Stimulated activated CD4-positive, alpha-beta T cell treated with anti-CD3 and anti-CD28 coated beads, Interleukin-4, amount 100 ng/mL, for 1 hour (primary cell): Measurements from ENCODE around the gene TBPL2.
"Not testable (repeated sequence)": the region's sequence is repeated elsewhere in the genome, so short reads cannot be mapped to it uniquely, and the experiment has no call there.

Source experiments
- DNase-seq: peaks from one replicate; pipeline ENCODE4 v3.0.0-alpha.2; 2020

The TBPL2 gene

DNA sequence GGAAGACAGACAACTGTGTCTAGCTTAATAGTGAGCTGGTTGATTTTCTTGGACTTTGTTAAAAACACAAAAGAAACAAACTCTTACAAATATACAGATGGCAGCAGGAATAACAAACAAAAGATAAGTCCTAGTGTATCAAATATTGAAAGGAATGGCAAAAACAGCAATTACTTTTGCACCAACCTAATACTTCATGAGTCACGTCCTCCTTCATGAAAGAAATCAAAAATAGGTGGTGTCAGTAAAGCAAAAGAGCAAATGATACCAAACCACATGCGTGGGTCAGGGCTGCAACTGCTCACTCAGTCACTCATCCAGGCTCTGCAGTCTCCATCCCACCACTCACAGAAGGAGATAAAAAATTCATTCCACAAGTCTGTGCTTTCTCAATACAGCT, 40.6 kb downstream of the TBPL2 start:
- DNase-seq = no peak

DNA sequence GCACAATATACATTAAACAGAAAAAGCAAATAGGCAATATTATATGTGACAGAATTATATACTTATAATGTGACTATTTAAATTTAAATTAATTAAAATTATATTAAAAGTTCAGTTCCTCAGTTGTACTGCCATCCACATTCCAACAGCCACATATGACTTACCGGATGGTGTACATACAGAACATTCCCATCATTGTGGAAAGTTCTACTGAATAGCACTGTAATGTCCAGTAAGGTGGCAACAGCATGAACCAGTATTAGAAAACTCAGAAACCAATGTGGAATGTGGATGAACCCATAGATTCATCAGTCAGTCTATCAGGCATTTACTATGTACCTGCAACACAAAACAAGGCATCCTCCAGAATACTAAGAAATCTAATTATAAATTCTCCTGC, 41.2 kb downstream of the TBPL2 start:
- DNase-seq = no peak

DNA sequence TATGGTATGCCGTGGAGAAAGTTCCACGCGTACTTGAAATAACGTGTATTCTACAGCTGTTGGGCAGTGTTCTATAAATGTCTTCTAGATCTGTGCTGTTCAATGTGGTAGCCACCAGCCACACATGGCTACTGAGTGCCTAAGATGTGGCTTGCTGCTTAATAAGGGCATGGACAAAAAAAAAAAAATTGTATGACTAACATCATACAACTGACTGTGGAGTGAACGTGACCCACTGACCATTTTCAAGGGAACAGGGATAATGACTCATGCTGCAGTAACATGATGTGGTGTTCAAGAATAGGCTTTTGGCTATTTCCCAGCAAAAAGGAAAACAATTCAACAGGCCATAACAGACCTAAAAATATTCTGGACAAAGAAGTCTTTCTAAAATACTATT, 41.7 kb downstream of the TBPL2 start:
- DNase-seq = no peak

- DNase-seq = no peak
Observed at GRCh38 chr14:55389330-55389729, 51.1 kb downstream of the TBPL2 start.

- DNase-seq = no peak
Observed at GRCh38 chr14:55388160-55388559, 52.3 kb downstream of the TBPL2 start.

- no peak for DNase-seq
Observed at GRCh38 chr14:55387121-55387520, 53.3 kb downstream of the TBPL2 start.

DNA sequence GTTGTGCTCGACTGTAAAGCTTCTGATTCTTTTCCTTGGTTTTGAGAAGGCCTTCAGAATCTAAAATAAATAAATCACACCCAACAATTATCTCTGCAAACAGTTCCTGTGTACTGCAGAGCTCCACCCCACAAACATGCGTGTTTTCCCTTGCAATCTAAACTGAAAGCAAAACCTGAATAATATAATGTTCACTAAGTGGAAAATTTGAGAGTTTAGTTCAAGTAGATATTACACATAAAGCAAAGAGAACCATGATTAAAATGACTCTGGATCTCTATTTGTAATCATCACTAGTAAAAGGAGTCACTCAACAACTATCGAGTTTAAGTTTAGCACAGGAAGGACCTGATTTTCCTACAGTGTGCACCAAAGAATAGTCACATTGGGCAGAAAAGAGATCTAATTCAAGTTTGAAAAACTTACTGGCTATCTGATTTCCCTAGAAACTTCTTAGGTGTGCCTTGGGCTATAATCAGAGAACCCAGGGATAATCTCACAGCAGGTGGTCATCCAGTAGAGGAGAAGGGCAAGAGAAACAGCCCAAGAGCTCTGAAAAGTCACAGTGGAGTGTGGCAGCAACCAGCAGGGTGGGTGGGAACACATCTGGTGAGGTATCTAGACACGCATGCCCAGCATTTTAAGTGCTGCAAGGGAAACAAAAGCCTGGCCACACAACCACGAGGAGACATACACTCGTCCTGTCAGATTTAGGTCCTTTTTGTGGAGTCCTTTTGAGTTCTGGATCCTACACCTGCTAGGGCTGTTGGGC, 54.2 kb downstream of the TBPL2 start:
- DNase-seq = no peak

GRCh38 chr14:55384536-55384935, 55.9 kb downstream of the TBPL2 start:
- no peak for DNase-seq

DNA sequence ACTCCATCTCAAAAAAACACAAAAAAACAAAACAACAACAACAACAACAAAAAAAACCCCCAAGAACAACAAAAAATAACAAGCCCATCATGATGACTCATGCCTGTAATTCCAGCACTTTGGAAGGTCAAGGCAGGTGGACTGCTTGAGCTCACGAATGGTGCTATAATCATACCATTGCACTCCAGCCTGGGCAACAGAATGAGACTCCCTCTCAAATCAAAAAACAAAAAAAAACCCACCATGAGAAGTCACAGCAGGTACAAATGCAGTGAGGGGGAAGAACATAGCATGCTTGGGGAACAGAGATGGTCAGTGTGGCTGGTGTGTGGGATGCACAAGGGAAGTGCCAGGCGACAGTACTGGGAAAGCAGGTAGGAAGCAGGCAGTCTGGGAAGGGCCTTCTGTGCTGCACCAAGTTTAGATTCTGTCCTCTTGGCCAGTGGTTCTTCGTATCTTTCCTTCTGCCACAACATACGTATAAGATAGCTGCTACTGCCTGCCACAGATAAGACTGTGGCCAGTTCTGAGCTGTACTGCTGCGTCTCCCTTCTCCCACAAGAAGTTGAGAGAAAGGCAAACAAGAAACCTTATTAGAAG, 56.8 kb downstream of the TBPL2 start:
- DNase-seq = no peak

- DNase-seq = not testable (repeated sequence)
Observed at GRCh38 chr14:55383056-55383466, 57.4 kb downstream of the TBPL2 start.

GRCh38 chr14:55382483-55382882, 57.9 kb downstream of the TBPL2 start:
- DNase-seq = no peak

GRCh38 chr14:55381561-55381960, 58.9 kb downstream of the TBPL2 start:
- no peak for DNase-seq

DNA sequence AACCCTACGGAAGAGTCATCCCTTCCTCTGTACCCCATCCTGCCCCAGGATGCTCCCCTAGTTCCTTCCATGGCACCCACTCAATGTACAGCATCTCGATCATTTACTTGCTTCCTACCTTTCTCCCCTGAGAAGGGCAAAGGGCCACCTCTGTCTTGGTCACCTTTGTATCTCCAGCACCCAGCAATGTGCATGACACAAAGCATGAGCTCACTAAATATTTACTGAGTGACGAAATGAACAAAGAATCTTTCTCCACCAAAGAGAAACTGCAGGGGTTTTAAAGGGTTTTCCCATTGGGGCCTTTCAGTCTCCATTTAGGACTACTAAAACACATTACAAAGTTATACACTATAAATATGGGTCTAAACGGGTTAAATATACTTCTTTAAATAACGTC, 59.4 kb downstream of the TBPL2 start:
- DNase-seq = no peak

GRCh38 chr14:55377236-55377635, 63.2 kb downstream of the TBPL2 start:
- no peak for DNase-seq

DNA sequence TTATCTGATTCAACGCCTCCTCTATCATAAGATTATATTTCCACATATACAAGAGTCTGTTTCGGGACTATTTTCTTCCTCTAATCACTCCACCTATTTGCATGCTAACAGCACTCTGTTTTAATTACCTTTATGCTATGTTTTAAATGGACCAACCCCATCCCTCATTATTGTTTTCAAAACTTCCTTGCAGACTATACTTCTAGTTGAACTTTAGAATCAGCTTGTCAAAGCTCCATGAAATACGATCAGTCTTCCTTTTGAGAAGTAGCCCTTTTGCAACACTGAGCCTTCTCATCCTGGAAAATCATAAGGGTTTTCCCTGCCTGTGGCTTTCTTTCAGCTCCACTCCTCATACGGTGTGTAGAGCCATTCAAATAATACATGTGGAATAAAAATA, 65.6 kb downstream of the TBPL2 start:
- DNase-seq = no peak

DNA sequence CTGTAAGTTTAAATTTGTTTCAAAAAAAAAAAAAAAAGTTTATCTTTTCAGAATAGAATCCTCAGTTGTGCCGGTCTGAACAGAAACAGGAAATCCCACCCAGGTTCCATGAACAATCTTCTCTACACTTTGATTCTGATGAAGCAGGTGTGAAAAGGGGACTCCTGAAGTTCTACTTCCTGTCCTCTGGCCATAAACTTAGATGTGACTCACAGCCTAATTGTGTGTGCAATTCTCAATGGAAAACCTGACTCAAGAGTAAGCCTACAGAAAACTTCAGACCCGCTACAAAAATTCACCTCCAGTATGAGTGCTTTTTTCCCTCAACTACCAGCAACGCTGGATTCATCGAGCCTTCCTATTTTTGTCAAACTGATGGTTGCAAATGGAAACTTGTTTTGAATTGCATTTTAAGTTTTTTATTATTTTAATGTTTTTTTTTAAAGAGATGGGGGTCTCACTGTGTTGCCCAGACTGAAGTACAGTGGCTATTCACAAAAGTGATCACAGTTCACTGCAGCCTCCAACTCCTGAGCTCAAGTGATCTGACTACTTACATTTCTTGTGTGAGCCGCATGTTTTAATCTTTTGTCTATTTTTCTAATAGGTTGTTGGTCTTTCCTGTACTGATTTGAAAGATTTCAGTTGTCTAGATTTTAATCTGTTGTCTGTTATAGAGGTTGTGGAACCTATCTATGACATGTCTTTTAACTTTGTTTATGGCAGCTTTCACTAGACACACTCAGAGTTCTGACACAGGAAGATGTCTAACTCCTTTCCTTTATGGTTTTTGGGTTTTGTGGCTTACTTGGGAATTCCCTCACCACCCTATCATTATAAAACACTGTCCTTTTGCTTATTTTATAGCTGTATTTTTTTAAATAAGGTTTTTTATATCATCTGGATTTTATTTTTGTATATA, 66.4 kb downstream of the TBPL2 start:
- DNase-seq = no peak

GRCh38 chr14:55372825-55373224, 67.6 kb downstream of the TBPL2 start:
- no peak for DNase-seq

- DNase-seq = no peak
Observed at GRCh38 chr14:55372423-55372822, 68.0 kb downstream of the TBPL2 start.

GRCh38 chr14:55370883-55371455, 69.4 kb downstream of the TBPL2 start:
- DNase-seq = no peak

- DNase-seq = no peak
Observed at GRCh38 chr14:55366271-55366670, 74.1 kb downstream of the TBPL2 start.
